Endothelial cell of umbilical vein (primary cell): ENCODE data around the gene CTBS. TPM values are rescaled to one million over a fixed set of nuclear protein-coding genes. Genes with fewer than 3 reads are reported as not detected.

Experiments
- BruUV-seq: library from RNA; stranded (reverse); fragments of 400-500 nt; replicated peaks from 2 replicates; lab custom pipeline; 2021; lab: Mats Ljungman, UMichigan
- CTCF ChIA-PET: fragments of 300-600, 350-600 bp; sonication (Branson Sonifier 250); formaldehyde crosslinking; loops from one replicate; lab custom pipeline; 2021; ENCODE audit warnings: antibody characterized with exemption, inconsistent platforms; lab: Charles Lee
- POLR2A ChIA-PET: fragments of 300-600, 350-600 bp; sonication (Branson Sonifier 250); formaldehyde crosslinking; loops from one replicate; lab custom pipeline; 2021; ENCODE audit warnings: antibody characterized with exemption, inconsistent platforms; lab: Charles Lee
- DNase-seq: peaks from one replicate; pipeline ENCODE4 v3.0.0-alpha.2; 2011; ENCODE audit warnings: low read depth, low spot score
- FAIRE-seq: peaks from 2 replicates; lab custom pipeline; 2011; peaks lifted over from hg19 to GRCh38; lab: Jason Lieb, UNC
- H2AFZ ChIP-seq: 2 replicates; pipeline ENCODE4 v1.6.0; 2012; ENCODE audit warnings: low read depth, low read length, control low read depth, inconsistent platforms
- H3K27ac ChIP-seq: 2 replicates; pipeline ENCODE4 v1.5.1; 2011; ENCODE audit warnings: low read depth, mild to moderate bottlenecking, control low read depth, low read length, moderate library complexity; ENCODE audit not compliant: insufficient read depth
- H3K27me3 ChIP-seq, 2 experiments: 2 replicates each; pipeline versions ENCODE4 v1.6.0 to v1.6.1; 2011; ENCODE audit warnings: low read length in 2 of 2, mixed read lengths in 1 of 2; ENCODE audit not compliant: control insufficient read depth in 2 of 2, insufficient read depth in 2 of 2
- H3K36me3 ChIP-seq, 2 experiments: 2 replicates in 1 of 2; 3 replicates in 1 of 2; pipeline ENCODE4 v1.5.1; 2011; ENCODE audit warnings: low read length in 2 of 2, mild to moderate bottlenecking in 1 of 2, moderate library complexity in 1 of 2; ENCODE audit not compliant: control insufficient read depth in 2 of 2, insufficient read depth in 2 of 2; ENCODE audit errors: extremely low read depth in 1 of 2
- H3K4me1 ChIP-seq: 3 replicates; pipeline ENCODE4 v1.5.1; 2011; ENCODE audit warnings: mild to moderate bottlenecking, low read length; ENCODE audit not compliant: control insufficient read depth, insufficient read depth; ENCODE audit errors: extremely low read depth
- H3K4me2 ChIP-seq: 2 replicates; pipeline ENCODE4 v1.6.1; 2011; ENCODE audit warnings: low read length, control low read depth, mixed read lengths; ENCODE audit not compliant: insufficient read depth
- H3K4me3 ChIP-seq, 3 experiments: fragments of 200-600 bp in 1 of 3; sonication (generic), shearing (Covaris generic) in 1 of 3; replicated peaks in 1 of 3; 2 replicates each; pipeline ENCODE4 v1.5.1; 2011 to 2016; ENCODE audit warnings: control low read depth in 3 of 3, low read length in 3 of 3, mild to moderate bottlenecking in 2 of 3, inconsistent platforms in 1 of 3, low read depth in 1 of 3, moderate library complexity in 1 of 3; ENCODE audit not compliant: insufficient read depth in 1 of 3
- H3K79me2 ChIP-seq: 2 replicates; pipeline ENCODE4 v1.6.0; 2012; ENCODE audit warnings: low read length, inconsistent platforms; ENCODE audit not compliant: control insufficient read depth, insufficient read depth
- H3K9ac ChIP-seq: replicated peaks from 2 replicates; pipeline ENCODE3; 2011; ENCODE audit warnings: low read length, control low read depth; ENCODE audit not compliant: insufficient read depth; ENCODE audit errors: extremely low read depth
- H3K9me1 ChIP-seq: replicated peaks from 3 replicates; pipeline ENCODE4 v1.6.0; 2011; ENCODE audit warnings: mild to moderate bottlenecking, low read length; ENCODE audit not compliant: control insufficient read depth, insufficient read depth; ENCODE audit errors: extremely low read depth
- H3K9me3 ChIP-seq: replicated peaks from 2 replicates; pipeline ENCODE4 v1.5.1; 2012; ENCODE audit warnings: low read length, inconsistent platforms; ENCODE audit not compliant: control insufficient read depth, insufficient read depth
- H4K20me1 ChIP-seq: replicated peaks from 2 replicates; pipeline ENCODE3; 2011; ENCODE audit warnings: mild to moderate bottlenecking, low read length; ENCODE audit not compliant: control insufficient read depth, insufficient read depth; ENCODE audit errors: extremely low read depth
- EZH2 ChIP-seq: IDR thresholded peaks from 2 replicates; pipeline ENCODE4 v1.6.1; 2012; ENCODE audit warnings: borderline replicate concordance, low read depth, mild to moderate bottlenecking, moderate library complexity, low read length, inconsistent platforms; ENCODE audit not compliant: severe bottlenecking
- FOS ChIP-seq: IDR thresholded peaks from 2 replicates; pipeline ENCODE4 v1.6.1; 2011; ENCODE audit warnings: mild to moderate bottlenecking, low read length, moderate library complexity, borderline replicate concordance; ENCODE audit not compliant: insufficient read depth
- JUN ChIP-seq: IDR thresholded peaks from 2 replicates; pipeline ENCODE4 v1.6.1; 2011; ENCODE audit warnings: borderline replicate concordance, low read depth; ENCODE audit not compliant: insufficient read length, insufficient read depth
- MYC ChIP-seq: IDR thresholded peaks from one replicate; pipeline ENCODE4 v1.6.1; 2011; ENCODE audit warnings: mild to moderate bottlenecking, low read depth, low read length
- POLR2AphosphoS5 ChIP-seq: IDR thresholded peaks from 2 replicates; pipeline ENCODE4 v1.6.1; 2012; ENCODE audit warnings: low read depth, mild to moderate bottlenecking, control low read depth, low read length, moderate library complexity; ENCODE audit not compliant: insufficient read depth
- dilution Hi-C: fragments of 300-500 bp; cut with MboI; formaldehyde crosslinking; loops from one replicate; pipeline ENCODE4 v1.15.0; 2019; ENCODE audit warnings: low sequenced_read_pairs; ENCODE audit not compliant: extremely low pct_ligation_motif_present
- intact Hi-C: fragments of 100-400 bp; cut with micrococcal nuclease; formaldehyde crosslinking; loops from one replicate; pipeline ENCODE4 v1.10.0; 2022
- polyA plus RNA-seq, 4 experiments: library from polyadenylated mRNA; depleted of rRNA in 3 of 4; stranded (reverse) in 3 of 4; unstranded in 1 of 4; fragments of >200 nt; gene quantifications; 2 replicates each; pipeline versions ENCODE4 v1.2.1 to v1.2.3, GENCODE V29; 2011 to 2012; ENCODE audit warnings: missing spikeins in 1 of 4
- total RNA-seq: library from RNA; stranded (reverse); gene quantifications from 2 replicates; pipeline ENCODE4 v1.2.3, GENCODE V29; 2021
- TF ChIP-seq, protein P1 (sequence below), 2 donors: IDR thresholded peaks; 1 replicate in 1 of 2; 2 replicates in 1 of 2; pipeline ENCODE4 v1.5.1; 2011; ENCODE audit warnings: low read length in 2 of 2, mild to moderate bottlenecking in 2 of 2, moderate library complexity in 2 of 2, control low read depth in 1 of 2, inconsistent platforms in 1 of 2, low read depth in 1 of 2; ENCODE audit not compliant: insufficient read depth in 1 of 2; ENCODE audit errors: extremely low read depth in 1 of 2
- TF ChIP-seq, protein P2 (sequence below): IDR thresholded peaks from 2 replicates; pipeline ENCODE4 v1.6.1; 2011; ENCODE audit not compliant: insufficient read depth, insufficient read length

Gene CTBS
- total and polyA plus RNA-seq, 2 donors (not counting 3 experiments of a cell fraction or from before 2014, with no cell fraction given) = 11.4 to 14.3 TPM

GRCh38 chr1:84603941-84604830 lies 29.9 kb upstream of the CTBS start:
- Histone ChIP-seq H2AFZ (peak overlapping the region; percentile 35), H3K36me3 (no peaks in the 10 kb centered on the region), H3K79me2 (no peaks in the 10 kb centered on the region), H3K9ac (peak overlapping the region; percentile 83), H3K27me3 (no peaks in the 10 kb centered on the region), H3K4me1 (peaks cover 30% of the 10 kb centered on the region), H3K4me3 (peak overlapping the region in 2 of 3 experiments; percentile 11 to 46), H4K20me1 (no peaks in the 10 kb centered on the region), H3K4me2 (peak overlapping the region; percentile 81), H3K27ac (peak overlapping the region; percentile 88), H3K9me1 (no peaks in the 10 kb centered on the region), H3K9me3 (peaks cover 2% of the 10 kb centered on the region)
- no TSS peak for BruUV-seq
- CTCF ChIA-PET = interaction anchor here (0.6 to 7.2 kb wide), 48 partner anchors 9 to 707 kb away, joined by 3 to 124 read pairs (median 4); partner anchors contain the start of genes CTBS, GNG5, PRKACB and SPATA1
- POLR2A ChIA-PET = interaction anchor here (0.8 to 2.5 kb wide), 3 partner anchors 31 to 124 kb away, joined by 3 to 19 read pairs (median 11); partner anchors contain the start of genes CTBS, GNG5 and SPATA1
- dilution Hi-C loops (loop anchor here (25.0 kb wide), 1 partner anchor 167 kb away; no protein-coding TSS in a partner anchor), intact Hi-C loops (loop anchor here (1.0 to 2.0 kb wide), 12 partner anchors 15 to 699 kb away; partner anchors contain the start of genes CTBS, GNG5, PRKACB and RPF1)
- FAIRE-seq = peak; percentile 77
- peak; percentile 91 for DNase-seq
- TF ChIP-seq FOS (peak; percentile 61), JUN (no peak), EZH2 (no peak), POLR2AphosphoS5 (peak; percentile 10), MYC (peak; percentile 79)
- TF ChIP-seq, protein P1, sequence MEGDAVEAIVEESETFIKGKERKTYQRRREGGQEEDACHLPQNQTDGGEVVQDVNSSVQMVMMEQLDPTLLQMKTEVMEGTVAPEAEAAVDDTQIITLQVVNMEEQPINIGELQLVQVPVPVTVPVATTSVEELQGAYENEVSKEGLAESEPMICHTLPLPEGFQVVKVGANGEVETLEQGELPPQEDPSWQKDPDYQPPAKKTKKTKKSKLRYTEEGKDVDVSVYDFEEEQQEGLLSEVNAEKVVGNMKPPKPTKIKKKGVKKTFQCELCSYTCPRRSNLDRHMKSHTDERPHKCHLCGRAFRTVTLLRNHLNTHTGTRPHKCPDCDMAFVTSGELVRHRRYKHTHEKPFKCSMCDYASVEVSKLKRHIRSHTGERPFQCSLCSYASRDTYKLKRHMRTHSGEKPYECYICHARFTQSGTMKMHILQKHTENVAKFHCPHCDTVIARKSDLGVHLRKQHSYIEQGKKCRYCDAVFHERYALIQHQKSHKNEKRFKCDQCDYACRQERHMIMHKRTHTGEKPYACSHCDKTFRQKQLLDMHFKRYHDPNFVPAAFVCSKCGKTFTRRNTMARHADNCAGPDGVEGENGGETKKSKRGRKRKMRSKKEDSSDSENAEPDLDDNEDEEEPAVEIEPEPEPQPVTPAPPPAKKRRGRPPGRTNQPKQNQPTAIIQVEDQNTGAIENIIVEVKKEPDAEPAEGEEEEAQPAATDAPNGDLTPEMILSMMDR (IDR thresholded peaks at IDR 0.05; ENCODE audit: extremely low read depth in 1 of 2, insufficient read depth in 1 of 2, low read depth in 1 of 2, low read length in 2 of 2) = peak; percentile 66 to 77
- TF ChIP-seq, protein P2, sequence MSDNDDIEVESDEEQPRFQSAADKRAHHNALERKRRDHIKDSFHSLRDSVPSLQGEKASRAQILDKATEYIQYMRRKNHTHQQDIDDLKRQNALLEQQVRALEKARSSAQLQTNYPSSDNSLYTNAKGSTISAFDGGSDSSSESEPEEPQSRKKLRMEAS = peak; percentile 74
